Hepatocyte (in vitro differentiated cells): ENCODE results near the gene IL1R1. TPM values are rescaled to one million over a fixed set of nuclear protein-coding genes. Genes with fewer than 3 reads are reported as not detected.
"Not testable (repeated sequence)": the region's sequence is repeated elsewhere in the genome, so short reads cannot be mapped to it uniquely, and the experiment has no call there.

Source experiments
- DNase-seq: peaks from one replicate; pipeline ENCODE4 v3.0.0-alpha.2; 2016; ENCODE audit warnings: low spot score
- H2AFZ ChIP-seq: fragments of 200-600 bp; sonication (generic); 2 replicates; pipeline ENCODE4 v1.6.0; 2016; ENCODE audit warnings: antibody characterized with exemption, mild to moderate bottlenecking
- H3K27ac ChIP-seq: fragments of 200-600 bp; sonication (generic); 2 replicates; pipeline ENCODE4 v1.5.1; 2016; ENCODE audit warnings: mild to moderate bottlenecking
- H3K27me3 ChIP-seq: fragments of 200-600 bp; sonication (generic); 2 replicates; pipeline ENCODE4 v1.6.1; 2016
- H3K36me3 ChIP-seq: fragments of 200-600 bp; sonication (generic); replicated peaks from 2 replicates; pipeline ENCODE4 v1.5.1; 2016; ENCODE audit warnings: low read depth; ENCODE audit not compliant: insufficient read depth
- H3K4me1 ChIP-seq: fragments of 200-600 bp; sonication (generic); 2 replicates; pipeline ENCODE4 v1.5.1; 2016; ENCODE audit warnings: mild to moderate bottlenecking, moderate library complexity; ENCODE audit not compliant: insufficient read depth
- H3K4me2 ChIP-seq: fragments of 200-600 bp; sonication (generic); 2 replicates; pipeline ENCODE4 v1.6.0; 2016
- H3K4me3 ChIP-seq: fragments of 200-600 bp; sonication (generic); 2 replicates; pipeline ENCODE4 v1.5.1; 2016; ENCODE audit warnings: mild to moderate bottlenecking
- H3K79me2 ChIP-seq: fragments of 200-600 bp; sonication (generic); 2 replicates; pipeline ENCODE4 v1.6.0; 2017; ENCODE audit warnings: mild to moderate bottlenecking
- H3K9me2 ChIP-seq: fragments of 200-600 bp; sonication (generic); replicated peaks from 2 replicates; pipeline ENCODE4 v1.6.0; 2017; ENCODE audit warnings: mild to moderate bottlenecking; ENCODE audit not compliant: insufficient read depth
- H3K9me3 ChIP-seq: fragments of 200-600 bp; sonication (generic); 2 replicates; pipeline ENCODE4 v1.5.1; 2016; ENCODE audit warnings: low read depth, mild to moderate bottlenecking
- H4K20me1 ChIP-seq: fragments of 200-600 bp; sonication (generic); 2 replicates; pipeline ENCODE4 v1.6.0; 2016; ENCODE audit warnings: mild to moderate bottlenecking; ENCODE audit not compliant: insufficient read depth, poor library complexity, severe bottlenecking
- CTCF ChIP-seq: fragments of 200-600 bp; sonication (generic); IDR thresholded peaks from 2 replicates; pipeline ENCODE4 v1.5.1; 2016; ENCODE audit warnings: antibody characterized with exemption, mild to moderate bottlenecking; ENCODE audit not compliant: poor library complexity
- EZH2 ChIP-seq: fragments of 200-600 bp; sonication (generic); IDR thresholded peaks from 2 replicates; pipeline ENCODE4 v1.6.1; 2016; ENCODE audit warnings: antibody characterized with exemption, mild to moderate bottlenecking, borderline replicate concordance
- EZH2phosphoT487 ChIP-seq: fragments of 200-600 bp; sonication (generic); IDR thresholded peaks from one replicate; pipeline ENCODE4 v1.6.1; 2018; ENCODE audit warnings: antibody characterized with exemption, mild to moderate bottlenecking, low read depth, moderate library complexity; ENCODE audit not compliant: unreplicated experiment, severe bottlenecking
- WGBS: methylation state at CpG from one replicate; pipeline ENCODE4 v1.1.6; 2016; ENCODE audit warnings: low lambda C conversion rate; ENCODE audit errors: missing lambda C conversion rate; 5-methylcytosine and 5-hydroxymethylcytosine counted together
- polyA plus RNA-seq: library from polyadenylated mRNA; unstranded; fragments of >200 nt; fragmentation: Nextera tagmentation; extraction: Ambion mirVana; gene quantifications from 2 replicates; pipeline ENCODE4 v1.2.1, GENCODE V29; 2016
- total RNA-seq: library from RNA; depleted of rRNA; stranded (reverse); fragments of >200 nt; gene quantifications from 2 replicates; pipeline ENCODE4 v1.2.3, GENCODE V29; 2014

Gene IL1R1
- total and polyA plus RNA-seq, 2 experiments from 2014 or later, result 49.6 to 72.8 TPM

GRCh38 chr2:102100371-102101096 is 42.0 kb upstream of the IL1R1 start:
- no peaks in the 10 kb centered on the region for H3K9me3 ChIP-seq
- 31% methylated on average over 5 of the region's 5 CpGs for WGBS
- H2AFZ ChIP-seq, result no peak overlapping the region
- H3K27ac ChIP-seq, result peak overlapping the region; percentile 87
- peak; percentile 43 for DNase-seq
- H4K20me1 ChIP-seq, result no peaks in the 10 kb centered on the region
- no peaks in the 10 kb centered on the region for H3K36me3 ChIP-seq
- peaks cover 36% of the 10 kb centered on the region for H3K4me1 ChIP-seq
- no peaks in the 10 kb centered on the region for H3K79me2 ChIP-seq
- peak overlapping the region; percentile 58 for H3K4me2 ChIP-seq
- H3K9me2 ChIP-seq, result no peaks in the 10 kb centered on the region
- H3K27me3 ChIP-seq, result no peaks in the 10 kb centered on the region
- H3K4me3 ChIP-seq, result no peak overlapping the region
- TF ChIP-seq EZH2phosphoT487 (no peak), EZH2 (no peak), CTCF (no peak)

GRCh38 chr2:102101097-102101848 is 41.3 kb upstream of the IL1R1 start:
- no peaks in the 10 kb centered on the region for H3K9me3 ChIP-seq
- no peaks in the 10 kb centered on the region for H4K20me1 ChIP-seq
- 46% methylated on average over 5 of the region's 5 CpGs for WGBS
- no peak overlapping the region for H2AFZ ChIP-seq
- H3K4me2 ChIP-seq, result peak overlapping the region; percentile 15
- no peak for DNase-seq
- TF ChIP-seq CTCF, result no peak
- no peak for TF ChIP-seq EZH2phosphoT487
- no peak for TF ChIP-seq EZH2
- H3K79me2 ChIP-seq, result peaks cover 2% of the 10 kb centered on the region
- no peaks in the 10 kb centered on the region for H3K36me3 ChIP-seq
- no peak overlapping the region for H3K4me3 ChIP-seq
- H3K27me3 ChIP-seq, result no peaks in the 10 kb centered on the region
- no peaks in the 10 kb centered on the region for H3K9me2 ChIP-seq
- H3K27ac ChIP-seq, result peak overlapping the region; percentile 87
- peaks cover 31% of the 10 kb centered on the region for H3K4me1 ChIP-seq

- Histone ChIP-seq H2AFZ (no peak overlapping the region), H3K4me1 (peaks cover 30% of the 10 kb centered on the region)
Observed at GRCh38 chr2:102101849-102102635, 40.5 kb upstream of the IL1R1 start.

GRCh38 chr2:102102636-102102948 is 40.0 kb upstream of the IL1R1 start:
- H4K20me1 ChIP-seq, H3K36me3 ChIP-seq, H3K4me2 ChIP-seq, H2AFZ ChIP-seq, H3K9me2 ChIP-seq, H3K9me3 ChIP-seq, DNase-seq, H3K27me3 ChIP-seq, H3K79me2 ChIP-seq, H3K4me3 ChIP-seq: not testable (repeated sequence)
- peak overlapping the region; percentile 87 for H3K27ac ChIP-seq
- H3K4me1 ChIP-seq, result peaks cover 30% of the 10 kb centered on the region
- WGBS, result 65% methylated on average over 3 of the region's 3 CpGs

More at GRCh38 chr2:102101849-102102635, 40.5 kb upstream of the IL1R1 start:
- H3K79me2 ChIP-seq, result peaks cover 5% of the 10 kb centered on the region
- no peaks in the 10 kb centered on the region for H3K9me2 ChIP-seq
- H3K4me2 ChIP-seq, result peak overlapping the region; percentile 15
- no peaks in the 10 kb centered on the region for H3K27me3 ChIP-seq
- TF ChIP-seq EZH2phosphoT487 (no peak), CTCF (no peak)
- 59% methylated on average over 4 of the region's 4 CpGs for WGBS
- no peak for DNase-seq
- H3K4me3 ChIP-seq, result no peak overlapping the region
- H3K9me3 ChIP-seq, result no peaks in the 10 kb centered on the region
- no peaks in the 10 kb centered on the region for H3K36me3 ChIP-seq
- H4K20me1 ChIP-seq, result no peaks in the 10 kb centered on the region
- peak overlapping the region; percentile 87 for H3K27ac ChIP-seq
